T-helper 9 cell (primary cell): ENCODE measurements around the gene ITIH4.

ENCODE experiments used
- DNase-seq: peaks from one replicate; pipeline ENCODE4 v3.0.0-alpha.2; 2020

ITIH4 gene

DNA sequence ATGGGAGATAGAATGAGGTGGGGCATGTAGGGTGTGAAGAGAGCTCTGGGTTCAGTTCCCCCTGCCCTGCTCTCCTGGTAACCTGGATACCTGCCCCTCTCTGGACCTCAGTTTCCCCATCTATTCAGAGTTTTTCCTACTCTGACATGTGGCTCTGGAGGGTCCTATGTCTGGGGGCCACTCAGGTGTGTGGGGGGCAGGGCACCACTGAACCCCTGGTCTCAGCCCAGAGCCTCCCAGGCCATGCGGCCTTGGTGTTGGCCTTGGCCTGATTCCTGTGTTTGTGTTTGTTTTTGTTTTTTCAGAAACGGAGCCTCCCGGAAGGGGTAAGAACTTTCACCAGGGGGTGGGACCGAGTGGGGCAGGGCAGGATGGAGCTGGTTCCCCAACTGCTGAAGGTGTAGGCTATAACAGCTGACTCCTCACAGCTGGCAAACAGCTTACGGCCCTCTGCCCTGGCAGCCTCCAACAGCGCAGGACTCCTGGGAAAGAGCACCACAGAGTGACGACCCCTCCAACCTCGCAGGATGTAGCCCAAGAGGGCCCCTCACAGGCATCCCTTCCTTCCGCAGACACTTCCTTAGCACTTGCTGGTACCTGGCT, 35.1 kb downstream of the ITIH4 start:
- no peak for DNase-seq

DNA sequence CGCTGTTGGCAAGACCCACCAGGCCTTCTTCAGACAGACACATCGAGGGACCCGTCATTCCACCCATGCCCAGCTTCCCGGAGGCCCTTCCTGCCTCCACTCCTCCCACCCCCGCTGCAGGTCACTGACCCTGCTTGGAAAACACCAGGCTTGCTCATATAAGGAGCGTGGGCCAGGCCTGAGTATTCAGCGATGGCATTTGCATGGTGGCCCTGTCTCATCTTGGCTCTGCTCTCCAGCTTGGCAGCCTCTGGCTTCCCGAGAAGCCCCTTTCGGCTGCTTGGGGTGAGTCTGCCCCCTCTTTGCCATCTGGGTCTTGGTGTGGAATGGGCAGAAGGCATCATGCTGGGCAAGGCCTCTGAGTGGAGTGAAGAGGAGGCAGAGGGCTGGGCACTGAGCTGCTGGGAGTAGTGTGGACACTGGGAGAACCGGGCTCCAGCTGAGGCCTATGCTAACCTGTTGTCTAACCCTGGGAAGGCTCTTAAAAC, 35.8 kb downstream of the ITIH4 start, which contains the start of gene ITIH3:
ITIH3 (plus strand) TSS at position 185 of the 488 bp plus-strand sequence; CDS start at position 193, 8 bp downstream.
- DNase-seq: no peak

DNA sequence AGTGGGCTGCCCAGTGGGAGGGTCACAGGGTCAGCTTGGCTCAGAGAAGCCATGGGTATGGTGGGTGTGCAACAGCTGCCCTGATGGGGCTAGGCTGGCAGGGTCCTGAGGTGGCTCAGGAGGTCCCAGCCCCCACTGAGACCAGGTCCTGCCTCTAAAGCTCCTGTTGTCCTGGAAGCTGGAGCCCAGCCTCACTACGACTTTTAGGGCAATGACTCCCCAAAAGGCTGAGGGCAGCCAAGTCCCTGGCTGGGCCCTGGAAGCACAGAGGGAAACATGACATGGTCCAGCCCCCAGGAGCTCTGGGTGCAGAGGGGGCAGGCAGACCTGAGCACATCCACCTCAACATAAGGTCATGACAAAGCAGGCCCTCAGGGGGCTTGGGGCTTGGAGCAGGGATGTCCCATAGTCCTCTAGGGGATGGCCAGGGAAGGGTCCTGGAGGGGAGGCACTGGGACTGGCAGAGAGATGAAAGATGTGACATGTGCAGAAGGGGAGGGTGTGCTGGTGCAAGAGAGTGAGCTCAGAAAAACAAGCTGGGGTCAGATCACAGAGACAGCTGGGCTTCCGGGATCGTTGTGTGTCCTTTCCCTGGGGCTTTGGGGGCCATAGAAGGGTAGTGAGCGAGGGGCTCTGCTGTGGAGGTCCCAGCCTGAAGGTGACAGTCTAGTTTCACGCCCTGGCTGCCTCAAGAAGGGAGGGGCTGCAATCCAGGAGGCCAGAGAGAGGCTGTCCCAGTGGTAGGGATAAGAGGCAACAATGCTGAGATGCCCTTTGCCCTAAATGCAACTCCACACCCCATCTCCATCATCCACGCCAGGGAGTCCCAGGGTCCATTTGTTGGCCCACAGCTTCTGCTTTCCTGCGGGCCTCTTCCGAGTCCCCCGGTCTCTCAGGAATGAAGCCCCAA, 36.5 kb downstream of the ITIH4 start:
- DNase-seq: no peak

DNA sequence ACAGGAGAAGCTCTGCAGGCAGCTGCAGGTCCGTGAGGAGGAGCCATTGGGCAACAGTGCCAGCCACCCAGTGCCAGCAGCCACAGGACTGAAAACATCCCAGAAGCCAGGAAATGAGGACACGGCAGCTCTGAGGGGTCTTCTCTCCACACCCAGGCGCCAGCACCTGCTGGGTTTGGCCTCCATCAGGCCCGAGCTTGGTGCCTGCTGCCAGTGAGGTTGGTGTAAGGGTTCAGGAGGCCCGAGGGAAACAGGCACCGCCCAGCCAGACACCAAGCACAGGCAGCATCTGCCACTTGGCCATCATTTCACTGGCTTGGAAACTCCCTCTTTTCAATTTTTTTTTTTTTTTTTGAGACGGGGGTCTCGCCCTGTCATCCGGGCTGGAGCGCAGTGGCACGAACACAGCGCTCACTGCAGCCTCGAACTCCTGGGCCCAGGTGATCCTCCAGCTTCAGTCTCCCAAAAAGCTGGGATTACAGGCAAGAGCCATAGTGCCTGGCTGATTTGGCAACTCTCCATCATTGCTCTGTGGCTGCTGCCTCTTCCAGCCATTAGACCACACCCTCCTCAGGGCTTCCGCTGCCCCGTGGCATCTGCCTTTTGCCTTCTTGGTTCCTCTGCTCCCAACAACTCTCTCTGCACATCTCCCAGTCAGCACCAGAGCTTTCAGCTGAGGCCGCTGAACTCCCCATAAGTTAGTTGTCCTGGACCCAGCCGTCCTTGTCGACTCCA, 37.3 kb downstream of the ITIH4 start:
- DNase-seq: no peak

DNA sequence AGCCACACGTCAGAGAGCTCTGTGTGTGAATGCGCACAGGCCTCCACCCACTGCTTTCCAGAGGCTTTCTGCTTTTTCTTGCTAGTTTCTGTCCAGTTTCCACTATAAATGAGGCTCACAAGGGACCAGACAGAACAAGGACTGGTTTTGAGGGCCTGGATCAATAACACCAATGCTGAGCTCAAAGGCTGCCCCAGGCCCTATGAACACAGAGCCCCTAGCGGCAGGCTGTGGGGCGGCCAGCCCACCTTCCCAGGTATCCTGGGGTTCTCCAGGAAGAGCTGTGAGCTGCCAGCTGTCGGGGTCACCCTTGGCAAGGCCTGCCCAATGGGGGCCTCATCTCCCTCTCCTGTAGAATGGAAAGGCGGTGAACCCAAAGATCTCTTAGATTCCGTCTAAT, 38.1 kb downstream of the ITIH4 start:
- no peak for DNase-seq

DNA sequence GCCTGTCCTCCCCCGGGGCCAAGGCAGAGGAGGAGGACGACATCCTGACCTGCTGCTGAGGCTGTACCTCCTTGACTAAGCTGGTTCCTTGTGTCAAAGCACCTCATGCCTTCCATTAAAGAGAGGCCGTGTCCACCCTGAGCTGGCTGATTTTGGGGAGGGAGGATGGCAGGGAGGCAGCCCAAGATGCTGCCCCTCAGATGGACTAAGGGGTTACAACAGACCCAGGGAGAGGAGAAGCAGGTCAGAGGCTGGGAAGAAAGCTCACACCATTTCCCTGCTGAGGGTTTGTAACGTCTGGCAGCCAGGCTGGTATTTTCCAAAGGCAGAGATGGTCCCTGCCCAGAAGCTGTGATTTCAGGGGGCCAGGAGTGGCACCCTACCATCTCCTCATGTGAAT, 38.5 kb downstream of the ITIH4 start:
- no peak for DNase-seq

DNA sequence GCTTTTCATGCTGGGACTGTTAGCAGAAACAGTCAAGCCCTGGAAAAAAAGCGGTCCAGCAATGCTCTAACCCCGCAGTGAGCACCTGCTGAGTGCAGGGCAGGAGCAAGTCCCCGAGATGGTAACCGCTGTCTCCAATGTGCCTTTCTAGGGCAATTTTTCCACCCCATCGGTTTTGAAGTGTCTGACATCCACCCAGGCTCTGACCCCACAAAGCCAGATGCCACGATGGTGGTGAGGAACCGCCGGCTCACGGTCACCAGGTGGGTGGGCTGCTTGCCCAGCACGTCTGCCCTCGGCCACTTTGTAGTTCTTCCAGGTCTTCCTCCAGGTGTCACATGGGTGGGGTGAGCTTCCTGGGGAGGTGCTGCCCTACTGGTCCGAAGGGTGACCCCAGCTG, 39.1 kb downstream of the ITIH4 start:
- no peak for DNase-seq

DNA sequence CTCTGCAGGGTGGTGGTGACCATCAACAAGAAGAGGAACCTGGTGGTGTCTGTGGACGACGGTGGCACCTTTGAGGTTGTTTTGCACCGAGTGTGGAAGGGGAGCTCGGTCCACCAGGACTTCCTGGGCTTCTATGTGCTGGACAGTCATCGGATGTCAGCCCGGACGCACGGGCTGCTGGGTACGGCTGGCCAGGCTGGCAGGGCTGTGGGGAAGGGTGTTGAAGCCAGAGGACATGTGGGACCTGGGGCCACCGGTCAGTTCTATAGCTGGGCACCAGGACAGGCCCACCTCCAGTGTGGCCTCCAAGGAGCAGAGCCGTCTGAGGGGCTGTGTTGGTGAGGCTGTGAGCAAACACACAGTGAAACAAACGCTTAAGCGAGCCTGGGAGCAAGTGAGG, 39.7 kb downstream of the ITIH4 start:
- no peak for DNase-seq

DNA sequence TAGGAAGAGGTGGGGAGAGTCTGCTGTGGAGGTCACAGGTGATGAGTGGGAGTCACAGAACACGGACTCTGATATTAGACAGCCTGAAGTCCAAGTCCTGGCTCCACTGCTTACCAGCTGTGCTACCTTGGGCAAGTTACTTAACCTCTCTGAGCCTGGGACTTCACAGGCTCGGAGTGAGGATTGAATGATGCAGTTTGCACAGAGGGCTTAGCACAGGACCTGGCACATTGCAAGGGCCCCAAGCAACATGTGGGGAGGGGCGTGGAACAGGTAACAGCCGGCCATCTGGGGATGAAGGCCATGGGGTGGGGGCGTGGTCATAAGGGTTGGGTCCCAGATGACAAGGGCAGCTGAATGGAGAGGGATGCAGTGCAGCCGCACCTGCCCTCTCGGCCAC, 40.1 kb downstream of the ITIH4 start:
- DNase-seq: no peak

DNA sequence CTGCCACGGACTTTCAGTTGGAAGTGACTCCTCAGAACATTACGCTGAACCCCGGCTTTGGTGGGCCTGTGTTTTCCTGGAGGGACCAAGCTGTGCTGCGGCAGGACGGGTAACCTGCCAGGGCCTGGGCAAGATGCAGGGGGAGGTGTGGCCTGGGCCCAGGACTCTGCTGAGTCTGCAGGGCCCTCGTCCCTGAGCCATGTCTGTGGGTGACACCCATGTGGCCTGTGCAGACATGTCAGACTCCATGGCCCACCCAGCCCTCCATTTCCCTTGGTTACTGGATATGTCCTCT, 40.8 kb downstream of the ITIH4 start:
- DNase-seq: no peak

DNA sequence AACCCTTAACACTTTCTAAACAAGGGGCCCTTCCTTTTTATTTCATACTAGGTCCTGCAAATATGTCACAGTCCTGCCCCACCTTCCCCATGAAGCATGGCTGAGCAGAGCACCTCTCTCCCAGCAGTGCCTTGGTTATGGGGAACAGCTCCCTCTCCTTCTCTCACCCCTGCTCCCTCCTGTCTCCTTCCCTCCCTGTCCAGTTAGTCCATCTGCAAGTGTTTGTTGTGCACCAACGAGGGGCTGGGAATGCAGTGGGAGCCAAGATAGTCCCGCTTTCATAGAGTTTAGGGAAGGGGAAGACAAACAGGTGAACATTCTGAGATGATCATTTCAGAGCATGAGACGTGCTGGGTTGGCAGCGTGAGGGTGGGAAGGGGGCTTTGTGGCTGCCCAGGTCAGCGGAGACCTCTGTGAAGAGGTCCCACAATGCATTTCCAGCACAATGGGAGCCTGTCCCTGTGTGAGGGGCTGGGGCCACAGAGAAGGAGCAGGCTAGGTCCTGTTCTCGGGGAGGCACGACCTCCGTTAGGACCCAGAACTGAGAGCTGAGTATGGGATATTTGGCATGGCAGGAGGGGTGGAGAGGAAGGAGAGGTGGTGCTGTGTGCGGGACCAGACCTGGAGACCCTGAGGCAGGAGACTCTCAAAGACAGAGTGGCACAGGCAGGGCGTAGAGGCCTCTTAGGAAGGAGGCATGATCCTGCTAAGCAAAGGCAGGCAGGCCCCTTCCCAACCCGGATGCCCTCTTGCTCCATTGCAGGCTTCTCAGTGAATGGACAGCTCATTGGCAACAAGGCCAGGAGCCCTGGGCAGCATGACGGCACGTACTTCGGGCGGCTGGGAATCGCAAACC, 41.4 kb downstream of the ITIH4 start:
- no peak for DNase-seq

DNA sequence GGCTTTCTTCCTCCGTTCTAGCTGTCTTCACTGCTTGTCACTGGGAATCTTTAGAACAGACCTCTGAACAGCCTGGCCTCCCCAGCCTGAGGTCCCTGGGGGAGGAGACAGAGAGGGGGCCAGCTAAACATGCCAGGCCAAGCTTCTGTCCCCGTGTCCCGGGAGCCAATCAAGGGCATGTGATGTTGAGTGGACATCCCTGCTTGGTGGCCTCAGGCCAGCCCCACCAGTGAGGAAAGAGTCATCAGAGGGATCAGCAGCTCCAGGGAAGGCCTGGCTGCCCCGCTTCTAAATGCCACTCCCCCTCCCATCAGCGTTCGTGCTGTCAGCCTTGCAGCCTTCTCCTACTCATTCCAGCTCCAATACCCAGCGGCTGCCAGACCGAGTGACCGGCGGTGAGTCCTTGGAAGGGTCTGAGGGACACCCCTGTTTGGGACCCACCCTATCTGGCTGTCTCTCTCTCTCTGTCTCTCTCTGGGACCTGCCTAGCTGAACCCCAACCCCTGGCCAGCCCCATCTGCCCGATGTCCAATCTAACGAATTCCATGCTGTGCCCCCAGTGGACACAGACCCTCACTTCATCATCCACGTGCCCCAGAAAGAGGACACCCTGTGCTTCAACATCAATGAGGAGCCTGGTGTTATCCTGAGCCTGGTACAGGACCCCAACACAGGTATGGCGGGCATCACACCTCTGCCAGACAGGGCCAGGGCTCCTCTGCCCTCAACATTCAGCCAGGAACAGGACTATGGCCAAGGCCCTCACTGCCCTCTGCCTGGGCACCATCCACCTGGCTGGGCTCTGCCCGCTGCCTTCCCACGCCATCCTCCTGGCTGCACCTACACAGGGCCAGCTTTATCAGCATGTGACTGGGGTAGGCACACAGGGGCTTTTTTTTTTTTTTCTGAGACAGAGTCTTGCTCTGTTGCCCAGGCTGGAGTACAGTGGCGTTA, 42.5 kb downstream of the ITIH4 start:
- DNase-seq: no peak

DNA sequence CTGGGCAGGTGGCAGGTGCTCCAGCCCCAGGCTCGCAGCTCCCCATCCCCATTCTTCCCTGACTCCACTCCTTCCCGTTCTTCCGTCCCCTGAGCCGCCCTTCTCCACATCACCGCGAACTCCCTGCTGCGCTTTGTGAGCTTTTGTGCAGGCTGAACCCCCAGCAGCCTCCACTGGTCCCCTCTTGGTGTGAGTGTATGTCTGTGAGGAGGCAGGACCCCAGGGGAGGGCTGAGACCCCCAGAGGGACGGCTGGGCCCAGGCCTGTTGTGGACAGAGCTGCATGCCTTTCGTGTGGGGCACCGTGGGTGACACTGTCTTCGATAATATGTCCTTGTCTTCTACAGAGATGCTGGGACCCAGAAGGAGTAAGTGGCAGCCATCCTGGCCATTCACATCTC, 43.2 kb downstream of the ITIH4 start:
- DNase-seq: no peak

DNA sequence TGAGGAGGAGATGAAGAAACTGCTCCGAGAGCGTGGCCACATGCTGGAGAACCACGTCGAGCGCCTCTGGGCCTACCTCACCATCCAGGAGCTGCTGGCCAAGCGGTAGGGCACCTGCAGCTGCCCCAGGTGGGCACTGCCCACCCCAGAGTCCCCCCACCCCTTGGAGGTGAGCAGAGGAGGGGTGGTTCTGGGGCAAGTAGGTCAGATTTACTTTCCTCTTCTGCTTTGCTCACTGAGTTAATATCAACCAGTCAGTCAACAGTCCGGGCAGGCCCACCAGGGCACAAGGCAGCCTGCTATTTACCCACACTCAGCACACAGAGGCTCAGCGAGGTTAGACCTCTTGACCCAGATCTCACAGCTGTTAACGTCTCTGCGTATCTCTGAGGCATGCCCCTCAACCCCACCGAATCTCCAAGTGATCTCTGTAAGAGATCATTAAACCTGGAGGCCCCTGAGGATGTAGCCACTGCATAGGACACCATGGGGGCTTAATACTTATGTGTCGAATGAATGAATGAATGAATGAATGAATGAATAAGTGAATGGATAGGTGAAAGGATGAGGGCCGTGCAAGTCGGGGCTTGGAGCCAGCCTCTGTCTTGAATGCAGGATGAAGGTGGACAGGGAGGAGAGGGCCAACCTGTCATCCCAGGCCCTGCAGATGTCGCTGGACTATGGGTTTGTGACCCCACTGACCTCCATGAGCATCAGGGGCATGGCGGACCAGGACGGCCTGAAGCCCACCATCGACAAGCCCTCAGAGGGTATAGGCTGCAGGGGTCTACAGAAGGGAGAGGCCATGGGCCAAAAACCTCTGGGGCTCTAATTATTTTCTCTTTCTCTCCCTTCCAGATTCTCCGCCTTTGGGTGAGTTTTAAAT, 43.9 kb downstream of the ITIH4 start:
- no peak for DNase-seq

DNA sequence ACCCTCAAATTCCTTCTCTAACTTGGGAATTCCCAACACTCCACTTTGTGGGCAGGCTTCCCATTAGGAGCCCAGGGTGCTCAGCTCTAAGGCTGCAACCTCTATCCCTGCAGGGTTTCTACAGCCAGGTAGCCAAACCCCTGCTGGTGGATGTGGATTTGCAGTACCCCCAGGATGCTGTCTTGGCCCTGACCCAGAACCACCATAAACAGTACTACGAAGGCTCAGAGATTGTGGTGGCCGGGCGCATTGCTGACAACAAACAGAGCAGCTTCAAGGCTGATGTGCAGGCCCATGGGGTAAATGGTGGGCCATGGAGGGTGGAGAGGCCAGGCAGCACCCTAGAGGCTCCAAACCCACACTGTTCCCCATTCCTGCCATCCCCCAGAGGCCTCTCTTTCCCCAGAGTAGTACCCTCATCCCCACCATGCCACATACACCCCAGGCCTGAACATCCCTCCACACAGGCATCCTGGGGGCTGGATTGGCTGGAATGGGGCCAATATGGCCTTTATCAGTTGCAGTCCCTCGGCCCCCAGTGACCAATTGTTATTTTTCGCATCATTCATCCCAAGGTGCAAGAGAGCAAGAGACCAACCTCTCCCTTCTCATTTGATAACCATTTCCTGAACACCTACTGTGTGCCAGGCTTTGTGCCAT, 45.4 kb downstream of the ITIH4 start:
- no peak for DNase-seq

DNA sequence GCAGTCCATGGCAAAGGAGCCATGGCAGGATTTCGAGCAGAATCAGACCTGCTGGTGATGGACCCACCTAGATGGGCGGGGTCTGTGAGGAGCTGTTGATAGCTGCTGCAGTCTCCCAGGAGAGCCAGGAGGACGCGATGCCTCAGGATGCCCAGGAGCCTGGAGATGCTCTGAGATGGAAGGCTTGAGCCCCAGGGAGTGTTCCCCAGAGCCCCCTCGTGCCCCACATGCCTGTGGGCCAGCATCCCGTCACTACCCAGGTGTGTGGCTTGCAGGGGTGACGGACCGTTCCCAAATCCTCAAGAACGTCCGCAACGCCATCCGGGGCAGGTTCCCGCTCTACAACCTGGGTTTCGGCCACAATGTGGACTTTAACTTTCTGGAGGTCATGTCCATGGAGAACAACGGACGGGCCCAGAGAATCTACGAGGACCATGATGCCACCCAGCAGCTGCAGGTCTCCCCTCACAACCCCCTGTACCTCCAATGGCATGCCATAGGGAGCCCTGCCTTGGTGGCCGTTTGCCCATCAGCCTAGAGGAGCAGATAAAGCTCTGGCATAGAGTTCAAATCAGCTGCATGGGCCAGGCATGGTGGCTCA, 46.4 kb downstream of the ITIH4 start:
- DNase-seq: no peak

DNA sequence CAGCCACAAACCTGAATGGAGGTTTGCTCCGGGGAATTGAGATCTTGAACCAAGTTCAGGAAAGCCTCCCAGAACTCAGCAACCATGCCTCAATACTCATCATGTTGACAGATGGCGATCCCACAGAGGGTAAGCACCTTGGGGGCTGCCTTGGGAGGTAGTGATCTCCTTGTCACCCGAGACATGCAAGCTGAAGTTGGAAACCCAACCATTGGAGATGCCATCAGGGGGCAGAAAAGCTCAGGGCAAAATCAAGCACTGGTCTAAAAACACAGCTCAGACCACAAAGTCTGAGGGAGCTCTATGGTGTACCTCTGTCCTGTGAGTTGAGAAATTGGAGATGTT, 47.3 kb downstream of the ITIH4 start:
- DNase-seq: no peak

DNA sequence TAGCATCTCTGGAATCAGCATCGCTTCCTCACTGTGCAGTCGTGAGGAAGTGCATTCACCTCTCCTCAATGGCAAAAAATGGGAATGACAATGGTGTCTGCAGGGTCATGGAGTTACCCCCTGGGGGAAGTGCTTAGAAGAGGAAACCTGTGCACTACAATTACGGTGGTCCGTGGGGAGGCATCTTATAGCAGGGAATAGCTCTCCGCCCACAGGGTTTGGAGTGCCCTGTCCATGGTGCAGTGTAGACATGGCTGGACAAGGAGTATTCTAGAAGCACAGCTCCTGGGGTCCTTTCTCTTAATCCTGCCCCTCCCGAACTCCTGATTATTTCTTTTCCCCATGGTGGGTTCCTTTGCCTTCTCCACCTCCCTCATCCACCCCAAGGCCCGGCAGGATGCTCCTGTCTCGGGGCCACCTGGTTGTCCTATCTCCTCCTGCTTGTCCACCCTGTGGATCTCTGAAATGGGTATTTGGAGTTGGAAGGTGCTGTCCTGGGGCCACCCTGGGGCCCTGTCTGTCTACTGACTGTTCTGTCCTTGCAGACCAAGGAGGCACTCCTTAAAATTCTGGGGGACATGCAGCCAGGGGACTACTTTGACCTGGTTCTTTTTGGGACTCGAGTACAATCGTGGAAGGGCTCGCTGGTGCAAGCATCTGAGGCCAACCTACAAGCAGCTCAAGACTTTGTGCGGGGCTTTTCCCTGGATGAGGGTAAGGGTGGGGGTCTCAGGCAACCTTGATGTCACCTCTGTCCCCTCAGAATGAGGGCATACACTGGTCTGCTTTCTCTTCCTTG, 47.9 kb downstream of the ITIH4 start:
- no peak for DNase-seq

DNA sequence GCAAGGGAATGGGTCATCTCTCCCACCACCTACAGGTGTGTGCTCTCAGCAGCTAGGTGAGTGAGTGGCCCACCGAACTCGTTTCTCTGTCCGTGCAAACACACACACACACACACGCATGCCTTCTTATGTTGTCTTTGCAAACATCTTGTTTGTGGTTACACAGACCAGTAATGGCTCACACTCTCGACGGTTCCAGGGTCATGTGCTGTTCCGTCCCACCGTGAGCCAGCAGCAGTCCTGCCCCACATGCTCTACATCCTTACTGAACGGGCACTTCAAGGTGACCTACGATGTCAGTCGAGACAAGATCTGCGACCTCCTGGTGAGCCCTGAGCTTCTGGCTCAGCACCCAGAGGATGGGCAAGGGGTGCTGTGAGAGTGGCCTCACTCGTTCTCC, 48.7 kb downstream of the ITIH4 start:
- no peak for DNase-seq
